C4-2B (cell line): ENCODE results near the gene KLHL35.

Source experiments
- H3K27ac ChIP-seq: fragments of 450-650 bp; 2 replicates; pipeline ENCODE4 v1.5.1; 2017
- ZFX ChIP-seq: fragments of 450-650 bp; IDR thresholded peaks from 2 replicates; pipeline ENCODE4 v1.6.1; 2017
- TF ChIP-seq, protein P1 (sequence below): fragments of 450-650 bp; conservative IDR thresholded peaks from 2 replicates; pipeline ENCODE4 v1.5.1; 2017; ENCODE audit warnings: mild to moderate bottlenecking

KLHL35 gene

DNA sequence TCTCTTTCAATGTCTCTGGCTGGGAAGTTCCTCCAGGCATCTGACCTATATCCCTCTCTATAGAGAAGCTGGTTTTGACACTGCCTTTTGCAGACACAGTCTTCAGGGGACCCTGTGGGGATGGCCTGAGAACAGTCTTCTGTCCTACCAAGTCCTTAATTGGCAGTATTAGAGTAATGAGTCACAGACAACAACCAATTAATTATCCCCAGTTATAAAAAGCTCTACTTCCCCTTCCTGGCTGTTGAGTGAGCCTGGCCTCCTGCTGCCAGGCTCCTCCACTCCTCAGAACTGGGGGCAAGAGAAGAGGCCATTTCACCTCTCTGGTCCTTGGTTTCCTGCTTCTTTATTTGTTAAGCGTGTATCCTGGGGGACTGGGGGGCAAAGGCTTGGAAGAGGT lies 41.2 kb upstream of the KLHL35 start:
- TF ChIP-seq, protein P1, sequence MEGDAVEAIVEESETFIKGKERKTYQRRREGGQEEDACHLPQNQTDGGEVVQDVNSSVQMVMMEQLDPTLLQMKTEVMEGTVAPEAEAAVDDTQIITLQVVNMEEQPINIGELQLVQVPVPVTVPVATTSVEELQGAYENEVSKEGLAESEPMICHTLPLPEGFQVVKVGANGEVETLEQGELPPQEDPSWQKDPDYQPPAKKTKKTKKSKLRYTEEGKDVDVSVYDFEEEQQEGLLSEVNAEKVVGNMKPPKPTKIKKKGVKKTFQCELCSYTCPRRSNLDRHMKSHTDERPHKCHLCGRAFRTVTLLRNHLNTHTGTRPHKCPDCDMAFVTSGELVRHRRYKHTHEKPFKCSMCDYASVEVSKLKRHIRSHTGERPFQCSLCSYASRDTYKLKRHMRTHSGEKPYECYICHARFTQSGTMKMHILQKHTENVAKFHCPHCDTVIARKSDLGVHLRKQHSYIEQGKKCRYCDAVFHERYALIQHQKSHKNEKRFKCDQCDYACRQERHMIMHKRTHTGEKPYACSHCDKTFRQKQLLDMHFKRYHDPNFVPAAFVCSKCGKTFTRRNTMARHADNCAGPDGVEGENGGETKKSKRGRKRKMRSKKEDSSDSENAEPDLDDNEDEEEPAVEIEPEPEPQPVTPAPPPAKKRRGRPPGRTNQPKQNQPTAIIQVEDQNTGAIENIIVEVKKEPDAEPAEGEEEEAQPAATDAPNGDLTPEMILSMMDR, result no peak
- no peak for TF ChIP-seq ZFX
- H3K27ac ChIP-seq, result no peak overlapping the region

DNA sequence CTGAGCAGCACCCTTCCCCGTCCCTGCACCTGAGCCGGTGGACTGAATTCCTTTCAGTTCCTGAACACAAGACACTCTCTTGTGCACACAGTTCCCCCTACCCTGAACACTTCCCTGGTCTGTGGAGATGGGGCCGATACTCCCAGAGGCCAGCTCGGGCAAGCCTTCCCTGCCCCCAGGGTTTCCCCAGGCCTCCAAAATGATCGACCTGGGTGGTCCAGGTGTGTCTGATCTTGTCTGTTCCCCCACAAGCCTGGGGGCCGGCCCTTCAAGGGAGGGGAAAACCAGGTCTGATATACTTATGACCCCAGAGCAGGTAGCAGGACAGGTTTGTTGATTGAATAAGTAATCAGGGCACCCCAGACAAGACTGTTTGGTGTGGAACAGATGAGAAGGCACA lies 40.7 kb upstream of the KLHL35 start:
- H3K27ac ChIP-seq, result no peak overlapping the region
- no peak for TF ChIP-seq ZFX
- TF ChIP-seq, protein P1, result no peak

GRCh38 chr11:75472081-75472732 lies 39.2 kb upstream of the KLHL35 start:
- H3K27ac ChIP-seq, result no peak overlapping the region
- no peak for TF ChIP-seq ZFX
- TF ChIP-seq, protein P1, result no peak

GRCh38 chr11:75471176-75471973 lies 38.4 kb upstream of the KLHL35 start:
- no peak overlapping the region for H3K27ac ChIP-seq
- no peak for TF ChIP-seq ZFX
- TF ChIP-seq, protein P1, result no peak

GRCh38 chr11:75470476-75471080 lies 37.6 kb upstream of the KLHL35 start:
- no peak for TF ChIP-seq ZFX
- TF ChIP-seq, protein P1, result no peak

GRCh38 chr11:75469785-75470405 lies 36.9 kb upstream of the KLHL35 start:
- no peak overlapping the region for H3K27ac ChIP-seq
- TF ChIP-seq, protein P1, result no peak
- no peak for TF ChIP-seq ZFX

More at GRCh38 chr11:75470476-75471080, 37.6 kb upstream of the KLHL35 start:
- H3K27ac ChIP-seq, result no peak overlapping the region
